GM12878 (cell line): ENCODE results near the gene CFAP74. TPM values are rescaled to one million over a fixed set of nuclear protein-coding genes. Genes with fewer than 3 reads are reported as not detected.

ENCODE experiments used
- ATAC-seq: fragments of 200-7000 bp; cut with Tn5 transposase; 3 replicates; pipeline ENCODE4 v1.9.1; 2020; ENCODE audit warnings: mild to moderate bottlenecking, moderate library complexity
- BruUV-seq: library from RNA; stranded (reverse); fragments of 400-500 nt; replicated peaks from 2 replicates; lab custom pipeline; 2021; lab: Mats Ljungman, UMichigan
- CTCF ChIA-PET: fragments of 300-600 bp; sonication (Branson Sonifier 250); formaldehyde crosslinking; extraction: SDS; loops from one replicate; lab custom pipeline; 2021; ENCODE audit warnings: inconsistent platforms; lab: Yijun Ruan, JAX
- POLR2A ChIA-PET: fragments of 350-600 bp; formaldehyde crosslinking; extraction: SDS; loops from one replicate; lab custom pipeline; 2021; ENCODE audit warnings: inconsistent platforms; lab: Charles Lee
- RAD21 ChIA-PET: fragments of 300-600 bp; sonication (Branson Sonifier 250); formaldehyde crosslinking; loops from one replicate; lab custom pipeline; 2023; ENCODE audit warnings: antibody characterized with exemption; ENCODE audit not compliant: unreplicated experiment; lab: Charles Lee
- SMC1A ChIA-PET: fragments of 300-600 bp; sonication (Branson Sonifier 250); formaldehyde crosslinking; loops from one replicate; lab custom pipeline; 2023; ENCODE audit not compliant: unreplicated experiment, uncharacterized antibody; lab: Charles Lee
- DNase-seq: peaks from one replicate; pipeline ENCODE4 v3.0.0-alpha.2; 2011; ENCODE audit warnings: low read depth, low spot score
- FAIRE-seq: peaks from 3 replicates; lab custom pipeline; 2011; peaks lifted over from hg19 to GRCh38; lab: Jason Lieb, UNC
- H2AFZ ChIP-seq: 2 replicates; pipeline ENCODE4 v1.6.0; 2011; ENCODE audit warnings: low read depth, low read length, control low read depth; ENCODE audit not compliant: control insufficient read depth
- H3K27ac ChIP-seq: 2 replicates; pipeline ENCODE4 v1.5.1; 2011; ENCODE audit warnings: control low read depth; ENCODE audit not compliant: control insufficient read depth, insufficient read depth
- H3K27me3 ChIP-seq, 2 experiments: replicated peaks in 1 of 2; 2 replicates each; pipeline versions ENCODE4 v1.6.0 to v1.6.1; 2011; ENCODE audit warnings: low read length in 1 of 2; ENCODE audit not compliant: control insufficient read depth in 2 of 2, insufficient read depth in 2 of 2
- H3K36me3 ChIP-seq, 2 experiments: 2 replicates each; pipeline ENCODE4 v1.5.1; 2011; ENCODE audit warnings: low read length in 1 of 2; ENCODE audit not compliant: control insufficient read depth in 2 of 2, insufficient read depth in 2 of 2
- H3K4me1 ChIP-seq: 2 replicates; pipeline ENCODE4 v1.6.1; 2011; ENCODE audit warnings: mild to moderate bottlenecking, low read length, moderate library complexity, mixed read lengths; ENCODE audit not compliant: control insufficient read depth, insufficient read depth
- H3K4me2 ChIP-seq: 2 replicates; pipeline ENCODE4 v1.6.0; 2011; ENCODE audit warnings: control low read depth; ENCODE audit not compliant: control insufficient read depth, insufficient read depth
- H3K4me3 ChIP-seq: fragments of 200-600 bp; sonication (generic); 2 replicates; pipeline ENCODE4 v1.5.1; 2016
- H3K79me2 ChIP-seq: 2 replicates; pipeline ENCODE4 v1.6.0; 2011; ENCODE audit warnings: low read length; ENCODE audit not compliant: control insufficient read depth, insufficient read depth
- H3K9ac ChIP-seq: 2 replicates; pipeline ENCODE4 v1.8.0; 2011; ENCODE audit warnings: low read length, control low read depth, mixed read lengths; ENCODE audit not compliant: control insufficient read depth, insufficient read depth
- H3K9me3 ChIP-seq: replicated peaks from 3 replicates; pipeline ENCODE4 v1.5.1; 2011; ENCODE audit warnings: mild to moderate bottlenecking, low read length; ENCODE audit not compliant: control insufficient read depth, insufficient read depth
- H4K20me1 ChIP-seq: 2 replicates; pipeline ENCODE4 v1.6.0; 2011; ENCODE audit not compliant: control insufficient read depth, insufficient read depth
- BMI1 ChIP-seq: fragments of 450-650 bp; IDR thresholded peaks from 2 replicates; pipeline ENCODE4 v1.6.1; 2016; ENCODE audit warnings: mild to moderate bottlenecking, moderate library complexity, borderline replicate concordance
- EGR1 ChIP-seq, 2 experiments: IDR thresholded peaks; 1 replicate in 1 of 2; 2 replicates in 1 of 2; pipeline ENCODE4 v1.6.1; 2011 to 2012; ENCODE audit warnings: low read depth in 2 of 2, low read length in 2 of 2, borderline replicate concordance in 1 of 2, mild to moderate bottlenecking in 1 of 2, moderate library complexity in 1 of 2
- ETV6 ChIP-seq, 2 experiments: fragments of 450-650 bp in 1 of 2; IDR thresholded peaks in 1 of 2; conservative IDR thresholded peaks in 1 of 2; 2 replicates each; pipeline ENCODE4 v1.6.1; 2014; ENCODE audit warnings: antibody characterized with exemption in 1 of 2, borderline replicate concordance in 1 of 2, low read depth in 1 of 2, mild to moderate bottlenecking in 1 of 2, moderate library complexity in 1 of 2
- HDGF ChIP-seq: fragments of 450-650 bp; IDR thresholded peaks from 2 replicates; pipeline ENCODE4 v1.6.1; 2016; ENCODE audit warnings: antibody characterized with exemption
- NR2C1 ChIP-seq: fragments of 450-650 bp; IDR thresholded peaks from 2 replicates; pipeline ENCODE4 v1.6.1; 2017; ENCODE audit warnings: antibody characterized with exemption, mild to moderate bottlenecking, moderate library complexity
- POLR2A ChIP-seq: IDR thresholded peaks from 2 replicates; pipeline ENCODE4 v1.6.1; 2011; ENCODE audit warnings: low read depth, mild to moderate bottlenecking, low read length
- RAD51 ChIP-seq: fragments of 450-650 bp; IDR thresholded peaks from 2 replicates; pipeline ENCODE4 v1.6.1; 2016; ENCODE audit warnings: moderate library complexity, mild to moderate bottlenecking, inconsistent platforms
- RELA ChIP-seq: fragments of 450-650 bp; IDR thresholded peaks from 2 replicates; pipeline ENCODE4 v1.8.0; 2014; ENCODE audit warnings: borderline replicate concordance; ENCODE audit not compliant: partially characterized antibody
- REST ChIP-seq: IDR thresholded peaks from 2 replicates; pipeline ENCODE4 v1.6.1; 2012; ENCODE audit warnings: mild to moderate bottlenecking, low read depth, low read length
- STAT1 ChIP-seq: fragments of 450-650 bp; conservative IDR thresholded peaks from 2 replicates; pipeline ENCODE4 v1.6.1; 2014; ENCODE audit warnings: antibody characterized with exemption, mild to moderate bottlenecking
- SUPT20H ChIP-seq: IDR thresholded peaks from 2 replicates; pipeline ENCODE4 v1.6.1; 2011; ENCODE audit warnings: low read depth, mild to moderate bottlenecking, low read length, moderate library complexity, borderline replicate concordance; ENCODE audit not compliant: control insufficient read depth
- TCF3 ChIP-seq: IDR thresholded peaks from 2 replicates; pipeline ENCODE4 v1.6.1; 2012; ENCODE audit warnings: low read depth, mild to moderate bottlenecking, low read length, borderline replicate concordance; ENCODE audit not compliant: insufficient read depth
- YBX1 ChIP-seq: fragments of 450-650 bp; IDR thresholded peaks from 2 replicates; pipeline ENCODE4 v1.6.1; 2016; ENCODE audit warnings: antibody characterized with exemption
- ZNF24 ChIP-seq: fragments of 450-650 bp; IDR thresholded peaks from 2 replicates; pipeline ENCODE4 v1.6.1; 2017; ENCODE audit warnings: antibody characterized with exemption, mild to moderate bottlenecking
- ZZZ3 ChIP-seq: IDR thresholded peaks from 2 replicates; pipeline ENCODE4 v1.6.1; 2011; ENCODE audit warnings: low read depth; ENCODE audit not compliant: control insufficient read depth, insufficient read length
- WGBS: methylation state at CpG from one replicate; pipeline ENCODE4 v1.1.6; 2016; ENCODE audit warnings: low lambda C conversion rate; ENCODE audit not compliant: insufficient replicate concordance, insufficient coverage; ENCODE audit errors: missing lambda C conversion rate; 5-methylcytosine and 5-hydroxymethylcytosine counted together
- in situ Hi-C: fragments of 300-500 bp; cut with MboI; formaldehyde crosslinking; loops from 9 replicates; pipeline ENCODE4 v1.14.3; 2018; ENCODE audit warnings: mixed read lengths
- intact Hi-C: fragments of 100-400 bp; cut with micrococcal nuclease; formaldehyde crosslinking; loops from one replicate; pipeline ENCODE4 v1.14.2; 2022; ENCODE audit not compliant: unreplicated experiment
- polyA plus RNA-seq, 11 experiments: library from polyadenylated mRNA; depleted of rRNA in 4 of 11; unstranded in 6 of 11; stranded (reverse) in 5 of 11; fragments of >200 nt; fragmentation: Nextera tagmentation in 4 of 11; fragmentation: Illumina TruSeq in 1 of 11; extraction: Ambion mirVana in 4 of 11; extraction: Trizol in 1 of 11; gene quantifications; 1 replicate in 1 of 11; 2 replicates in 10 of 11; pipeline versions ENCODE4 v1.2.1 to v1.2.3, GENCODE V29; 2011 to 2016; ENCODE audit warnings: inconsistent platforms in 2 of 11, missing spikeins in 2 of 11, low read depth in 1 of 11
- total RNA-seq, 4 experiments: library from RNA; depleted of rRNA in 3 of 4; stranded (reverse); fragments of >200 nt in 3 of 4; fragmentation: Illumina TruSeq in 1 of 4; extraction: Trizol in 1 of 4; gene quantifications; 2 replicates each; pipeline versions ENCODE4 v1.2.1 to v1.2.3, GENCODE V29; 2013 to 2021

CFAP74 gene
- total and polyA plus RNA-seq, 10 of the 15 experiments (the other 5 are each of a cell fraction or from before 2014, with no cell fraction given) = 0.01 TPM; not detected in 9

GRCh38 chr1:1921901-1922701, 81.5 kb downstream of the CFAP74 start:
- Histone ChIP-seq H2AFZ (no peak overlapping the region), H3K79me2 (no peaks in the 10 kb centered on the region), H3K27me3 (peaks cover 0 to 2% of the 10 kb centered on the region in 2 experiments; a peak in 1 of 4 replicates), H3K36me3 (no peaks in the 10 kb centered on the region), H3K4me3 (no peak overlapping the region), H3K9me3 (no peaks in the 10 kb centered on the region), H3K9ac (no peak overlapping the region), H3K4me1 (peaks cover 7% of the 10 kb centered on the region), H4K20me1 (no peaks in the 10 kb centered on the region), H3K27ac (no peak overlapping the region), H3K4me2 (no peak overlapping the region)
- WGBS = 45% methylated on average over 16 of the region's 16 CpGs
- intact Hi-C loops (no loop called here), in situ Hi-C loops (no loop called here)
- BruUV-seq = no TSS peak
- FAIRE-seq (no peak), DNase-seq (no peak), ATAC-seq (no peak)
- RAD21 ChIA-PET = no interaction called here
- SMC1A ChIA-PET = no interaction called here
- TF ChIP-seq ZNF24 (no peak), POLR2A (no peak), NR2C1 (no peak), HDGF (no peak), RAD51 (no peak), TCF3 (no peak)
- CTCF ChIA-PET = no interaction called here
- POLR2A ChIA-PET = no interaction called here

GRCh38 chr1:1921459-1921862, 82.1 kb downstream of the CFAP74 start:
- no peaks in the 10 kb centered on the region for H3K9me3 ChIP-seq
- no peak overlapping the region for H2AFZ ChIP-seq
- H3K4me3 ChIP-seq = no peak overlapping the region
- H3K9ac ChIP-seq = no peak overlapping the region
- H3K27me3 ChIP-seq = peaks cover 0 to 2% of the 10 kb centered on the region in 2 experiments; a peak in 1 of 4 replicates
- BruUV-seq = no TSS peak
- WGBS = 30% methylated on average over 6 of the region's 6 CpGs
- H3K36me3 ChIP-seq = no peaks in the 10 kb centered on the region
- ChIA-PET POLR2A (no interaction called here), SMC1A (no interaction called here), RAD21 (no interaction called here), CTCF (no interaction called here)
- no peak for ATAC-seq
- no peaks in the 10 kb centered on the region for H4K20me1 ChIP-seq
- intact Hi-C loops (no loop called here), in situ Hi-C loops (no loop called here)
- no peak overlapping the region for H3K4me2 ChIP-seq
- H3K79me2 ChIP-seq = no peaks in the 10 kb centered on the region
- DNase-seq = no peak
- no peak for FAIRE-seq
- H3K4me1 ChIP-seq = peaks cover 7% of the 10 kb centered on the region
- H3K27ac ChIP-seq = no peak overlapping the region
- TF ChIP-seq YBX1 = no peak
- no peak for TF ChIP-seq SUPT20H
- TF ChIP-seq ZZZ3 = no peak
- TF ChIP-seq ETV6 (conservative IDR thresholded peaks at IDR 0.05 in 1 of 2, IDR thresholded peaks at IDR 0.05 in 1 of 2; ENCODE audit: borderline replicate concordance in 1 of 2, low read depth in 1 of 2) = no peak
- TF ChIP-seq STAT1 = no peak
- no peak for TF ChIP-seq EGR1 (IDR thresholded peaks at IDR 0.05; ENCODE audit: borderline replicate concordance in 1 of 2, low read depth in 2 of 2, low read length in 2 of 2)
- TF ChIP-seq RELA = no peak
- TF ChIP-seq REST = no peak
- TF ChIP-seq BMI1 = no peak
